PC-3 (cell line): ENCODE results near the gene VTI1A. TPM values are rescaled to one million over a fixed set of nuclear protein-coding genes. Genes with fewer than 3 reads are reported as not detected.

Source experiments
- ATAC-seq: fragments of 200-7000 bp; cut with Tn5 transposase; 2 replicates; pipeline ENCODE4 v1.9.1; 2020; ENCODE audit warnings: mild to moderate bottlenecking, moderate library complexity
- BruUV-seq: library from RNA; stranded (reverse); fragments of 400-500 nt; replicated peaks from 2 replicates; lab custom pipeline; 2021; lab: Mats Ljungman, UMichigan
- CTCF ChIA-PET: fragments of 300-600 bp; sonication (Branson Sonifier 250); formaldehyde crosslinking; loops from one replicate; lab custom pipeline; 2022; ENCODE audit warnings: antibody characterized with exemption; lab: Charles Lee
- POLR2A ChIA-PET: fragments of 300-600 bp; sonication (Branson Sonifier 250); formaldehyde crosslinking; loops from one replicate; lab custom pipeline; 2022; ENCODE audit warnings: antibody characterized with exemption; ENCODE audit not compliant: unreplicated experiment; lab: Charles Lee
- DNase-seq: peaks from one replicate; pipeline ENCODE4 v3.0.0-alpha.2; 2015
- H2AFZ ChIP-seq: fragments of 300-600 bp; sonication (generic); 2 replicates; pipeline ENCODE4 v1.6.0; 2016; ENCODE audit warnings: antibody characterized with exemption, low read length
- H3F3A ChIP-seq: fragments of 300-600 bp; sonication (generic); one replicate; pipeline ENCODE4 v1.6.0; 2017; ENCODE audit warnings: antibody characterized with exemption, low read length, control low read depth, mild to moderate bottlenecking; ENCODE audit not compliant: unreplicated experiment
- H3K27ac ChIP-seq: fragments of 300-600 bp; sonication (generic); 2 replicates; pipeline ENCODE4 v1.5.1; 2016; ENCODE audit warnings: mild to moderate bottlenecking, low read length
- H3K27me3 ChIP-seq: fragments of 300-600 bp; sonication (generic); 2 replicates; pipeline ENCODE4 v1.6.1; 2016; ENCODE audit warnings: low read length, mixed read lengths
- H3K36me3 ChIP-seq: fragments of 300-600 bp; sonication (generic); 2 replicates; pipeline ENCODE4 v1.6.1; 2016; ENCODE audit warnings: low read depth, mixed run types, low read length, mixed read lengths
- H3K4me1 ChIP-seq: fragments of 300-600 bp; sonication (generic); 2 replicates; pipeline ENCODE4 v1.5.1; 2016; ENCODE audit warnings: low read length; ENCODE audit not compliant: insufficient read depth
- H3K4me2 ChIP-seq: fragments of 300-600 bp; sonication (generic); 2 replicates; pipeline ENCODE4 v1.6.0; 2016; ENCODE audit warnings: low read length
- H3K4me3 ChIP-seq: fragments of 300-600 bp; sonication (generic); 2 replicates; pipeline ENCODE4 v1.5.1; 2016; ENCODE audit warnings: mild to moderate bottlenecking, low read length, mixed read lengths
- H3K79me2 ChIP-seq: fragments of 300-600 bp; sonication (generic); 2 replicates; pipeline ENCODE4 v1.6.1; 2017; ENCODE audit warnings: low read length, mixed read lengths
- H3K9ac ChIP-seq: fragments of 300-600 bp; sonication (generic); 2 replicates; pipeline ENCODE4 v1.6.0; 2016; ENCODE audit warnings: mild to moderate bottlenecking, low read length
- H3K9me2 ChIP-seq: fragments of 300-600 bp; sonication (generic); replicated peaks from 2 replicates; pipeline ENCODE4 v1.6.1; 2016; ENCODE audit warnings: mixed run types, low read length, mixed read lengths
- H3K9me3 ChIP-seq: fragments of 300-600 bp; sonication (generic); 2 replicates; pipeline ENCODE4 v1.6.1; 2016; ENCODE audit warnings: low read length, mixed read lengths
- H4K20me1 ChIP-seq: fragments of 300-600 bp; sonication (generic); 2 replicates; pipeline ENCODE4 v1.6.1; 2016; ENCODE audit warnings: low read length, mixed read lengths
- EZH2 ChIP-seq: fragments of 300-600 bp; sonication (generic); IDR thresholded peaks from one replicate; pipeline ENCODE4 v1.6.1; 2017; ENCODE audit warnings: antibody characterized with exemption, mild to moderate bottlenecking, low read length; ENCODE audit not compliant: unreplicated experiment
- EZH2phosphoT487 ChIP-seq: fragments of 300-600 bp; sonication (generic); IDR thresholded peaks from 2 replicates; pipeline ENCODE4 v1.6.1; 2018; ENCODE audit warnings: mild to moderate bottlenecking, antibody characterized with exemption, low read length, borderline replicate concordance
- intact Hi-C: fragments of 100-400 bp; cut with micrococcal nuclease; formaldehyde crosslinking; loops from 2 replicates; pipeline ENCODE4 v1.9.0; 2023
- total RNA-seq: library from RNA; depleted of rRNA; stranded (reverse); fragments of >200 nt; gene quantifications from 2 replicates; pipeline ENCODE4 v1.2.3, GENCODE V29; 2014
- TF ChIP-seq, protein P1 (sequence below): fragments of 300-600 bp; sonication (generic); conservative IDR thresholded peaks from 2 replicates; pipeline ENCODE4 v1.5.1; 2017; ENCODE audit warnings: antibody characterized with exemption, low read depth, mild to moderate bottlenecking, low read length

The VTI1A gene
- total RNA-seq, 1 experiment from 2014 or later, result 18.1 TPM

GRCh38 chr10:112756235-112756527 is 309.2 kb downstream of the VTI1A start:
- H3K4me2 ChIP-seq, result no peak overlapping the region
- H3K4me3 ChIP-seq, result no peak overlapping the region
- no peaks in the 10 kb centered on the region for H3K27me3 ChIP-seq
- BruUV-seq, result no TSS peak
- DNase-seq, result no peak
- peaks cover 14% of the 10 kb centered on the region; the same call in 1 of the 2 replicates for H3K4me1 ChIP-seq
- no peaks in the 10 kb centered on the region for H3K36me3 ChIP-seq
- H3K9ac ChIP-seq, result no peak overlapping the region
- H3K79me2 ChIP-seq, result no peaks in the 10 kb centered on the region
- H3K9me2 ChIP-seq, result no peaks in the 10 kb centered on the region
- intact Hi-C loops, result no loop called here
- no peaks in the 10 kb centered on the region for H4K20me1 ChIP-seq
- no peak overlapping the region for H2AFZ ChIP-seq
- no peak for TF ChIP-seq EZH2phosphoT487
- TF ChIP-seq, protein P1, sequence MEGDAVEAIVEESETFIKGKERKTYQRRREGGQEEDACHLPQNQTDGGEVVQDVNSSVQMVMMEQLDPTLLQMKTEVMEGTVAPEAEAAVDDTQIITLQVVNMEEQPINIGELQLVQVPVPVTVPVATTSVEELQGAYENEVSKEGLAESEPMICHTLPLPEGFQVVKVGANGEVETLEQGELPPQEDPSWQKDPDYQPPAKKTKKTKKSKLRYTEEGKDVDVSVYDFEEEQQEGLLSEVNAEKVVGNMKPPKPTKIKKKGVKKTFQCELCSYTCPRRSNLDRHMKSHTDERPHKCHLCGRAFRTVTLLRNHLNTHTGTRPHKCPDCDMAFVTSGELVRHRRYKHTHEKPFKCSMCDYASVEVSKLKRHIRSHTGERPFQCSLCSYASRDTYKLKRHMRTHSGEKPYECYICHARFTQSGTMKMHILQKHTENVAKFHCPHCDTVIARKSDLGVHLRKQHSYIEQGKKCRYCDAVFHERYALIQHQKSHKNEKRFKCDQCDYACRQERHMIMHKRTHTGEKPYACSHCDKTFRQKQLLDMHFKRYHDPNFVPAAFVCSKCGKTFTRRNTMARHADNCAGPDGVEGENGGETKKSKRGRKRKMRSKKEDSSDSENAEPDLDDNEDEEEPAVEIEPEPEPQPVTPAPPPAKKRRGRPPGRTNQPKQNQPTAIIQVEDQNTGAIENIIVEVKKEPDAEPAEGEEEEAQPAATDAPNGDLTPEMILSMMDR, result no peak
- TF ChIP-seq EZH2, result no peak
- CTCF ChIA-PET, result interaction anchor here (0.7 kb wide), 1 partner anchor 19 kb away, joined by 3 read pairs; no protein-coding TSS in a partner anchor
- H3F3A ChIP-seq, result no peaks in the 10 kb centered on the region
- ATAC-seq, result no peak
- H3K9me3 ChIP-seq, result no peaks in the 10 kb centered on the region
- POLR2A ChIA-PET, result no interaction called here
- H3K27ac ChIP-seq, result no peak overlapping the region

GRCh38 chr10:112758961-112759360 is 311.9 kb downstream of the VTI1A start:
- no peak for ATAC-seq
- no peak overlapping the region for H3K4me2 ChIP-seq
- no peak for DNase-seq
- no peaks in the 10 kb centered on the region for H3K27me3 ChIP-seq
- no TSS peak for BruUV-seq
- peaks cover 14% of the 10 kb centered on the region for H3K4me1 ChIP-seq
- CTCF ChIA-PET, result no interaction called here
- POLR2A ChIA-PET, result no interaction called here
- no peak overlapping the region for H2AFZ ChIP-seq
- no peak overlapping the region for H3K27ac ChIP-seq
- no peaks in the 10 kb centered on the region for H3K36me3 ChIP-seq
- H4K20me1 ChIP-seq, result no peaks in the 10 kb centered on the region
- no peak for TF ChIP-seq EZH2phosphoT487
- TF ChIP-seq, protein P1, result no peak
- TF ChIP-seq EZH2, result no peak
- H3F3A ChIP-seq, result peaks cover 4% of the 10 kb centered on the region
- H3K9ac ChIP-seq, result no peak overlapping the region
- H3K9me3 ChIP-seq, result no peaks in the 10 kb centered on the region
- H3K9me2 ChIP-seq, result no peaks in the 10 kb centered on the region
- H3K4me3 ChIP-seq, result no peak overlapping the region
- intact Hi-C loops, result no loop called here
- H3K79me2 ChIP-seq, result no peaks in the 10 kb centered on the region

DNA sequence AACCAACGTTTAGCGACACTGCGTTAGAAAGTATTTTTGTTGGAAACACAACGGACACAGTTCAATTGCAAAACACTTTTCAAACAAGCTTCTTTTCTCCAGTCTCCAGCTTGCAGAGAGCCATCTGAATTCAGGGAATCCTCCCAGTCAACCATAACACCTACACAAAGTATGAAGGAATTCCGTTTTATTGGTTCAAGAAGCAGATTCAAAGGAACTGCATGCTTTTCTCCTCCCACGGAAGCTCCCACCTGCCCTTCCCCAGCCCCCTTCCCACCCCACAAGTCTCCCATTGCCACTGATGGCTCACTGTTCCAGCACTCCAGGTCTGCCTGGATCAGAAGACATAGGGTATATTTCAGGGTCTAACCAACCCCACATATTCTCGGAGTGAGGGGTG is 312.5 kb downstream of the VTI1A start:
- no TSS peak for BruUV-seq
- Histone ChIP-seq H3K36me3 (no peaks in the 10 kb centered on the region), H3K9ac (no peak overlapping the region), H4K20me1 (no peaks in the 10 kb centered on the region), H3F3A (peaks cover 4% of the 10 kb centered on the region), H3K79me2 (no peaks in the 10 kb centered on the region), H3K4me1 (peaks cover 19% of the 10 kb centered on the region), H3K9me2 (no peaks in the 10 kb centered on the region), H3K4me3 (no peak overlapping the region), H3K27ac (no peak overlapping the region), H2AFZ (no peak overlapping the region), H3K4me2 (no peak overlapping the region), H3K27me3 (no peaks in the 10 kb centered on the region), H3K9me3 (no peaks in the 10 kb centered on the region)
- TF ChIP-seq, protein P1, result no peak
- TF ChIP-seq EZH2phosphoT487, result no peak
- no peak for TF ChIP-seq EZH2
- DNase-seq (no peak), ATAC-seq (no peak)
- ChIA-PET CTCF (no interaction called here), POLR2A (no interaction called here)
- intact Hi-C loops, result no loop called here
